ENCODE measurements around the gene OSBPL8.
"Not testable (repeated sequence)": the region's sequence is repeated elsewhere in the genome, so short reads cannot be mapped to it uniquely, and the experiment has no call there.

The OSBPL8 gene

DNA sequence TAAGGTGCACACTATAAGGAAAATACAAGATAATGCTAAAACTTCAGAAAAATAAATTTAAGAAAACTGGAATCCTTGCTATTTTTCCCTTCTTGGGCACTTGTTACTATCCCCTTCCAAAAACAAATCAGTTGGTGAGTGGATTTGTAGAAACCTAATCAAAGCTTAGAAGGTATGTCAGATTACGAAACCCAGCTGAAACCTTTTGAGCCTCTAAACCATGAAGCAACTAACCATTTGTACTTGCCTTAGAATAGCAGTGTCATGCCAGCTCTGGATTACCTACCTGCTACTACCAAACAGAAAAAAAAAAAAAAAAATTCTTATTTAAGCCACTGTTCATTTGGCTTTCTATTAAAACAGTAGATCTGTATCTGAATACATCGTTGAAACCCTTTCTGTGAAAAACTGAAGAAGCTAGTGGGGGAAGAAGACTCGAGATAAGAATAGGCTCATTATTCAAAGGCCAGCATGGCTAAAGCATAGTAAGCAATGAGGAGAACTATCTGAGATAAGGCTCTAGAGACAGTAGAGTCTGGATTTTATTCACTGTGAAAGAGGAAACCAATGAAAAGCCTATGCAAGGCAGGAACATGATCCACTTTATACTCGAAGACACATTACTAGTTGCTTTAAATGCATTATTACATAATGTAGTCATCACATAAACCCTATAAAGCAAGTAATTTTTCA, 30.2 kb downstream of the OSBPL8 start:
- DNase-seq (ENCODE audit: low read depth): no peak

DNA sequence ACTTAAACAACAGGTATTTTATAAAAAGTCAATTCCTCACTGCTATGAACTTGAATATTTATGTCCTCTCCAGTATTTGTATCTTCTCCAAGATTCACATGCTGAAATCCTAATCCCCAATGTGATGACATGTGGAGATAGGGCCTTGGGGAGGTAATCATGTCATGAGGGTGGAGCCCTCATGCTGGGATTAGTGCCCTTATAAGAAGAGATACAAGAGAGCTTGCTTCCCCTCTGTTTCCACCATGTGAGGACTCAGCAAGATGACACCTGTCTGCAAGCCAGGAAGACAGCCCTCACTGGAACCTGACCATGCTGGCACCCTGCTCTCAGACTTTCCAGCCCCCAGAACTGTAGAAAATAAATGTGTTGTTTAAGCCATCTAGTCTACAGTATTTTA, 36.2 kb downstream of the OSBPL8 start:
- DNase-seq (ENCODE audit: low read depth): no peak

DNA sequence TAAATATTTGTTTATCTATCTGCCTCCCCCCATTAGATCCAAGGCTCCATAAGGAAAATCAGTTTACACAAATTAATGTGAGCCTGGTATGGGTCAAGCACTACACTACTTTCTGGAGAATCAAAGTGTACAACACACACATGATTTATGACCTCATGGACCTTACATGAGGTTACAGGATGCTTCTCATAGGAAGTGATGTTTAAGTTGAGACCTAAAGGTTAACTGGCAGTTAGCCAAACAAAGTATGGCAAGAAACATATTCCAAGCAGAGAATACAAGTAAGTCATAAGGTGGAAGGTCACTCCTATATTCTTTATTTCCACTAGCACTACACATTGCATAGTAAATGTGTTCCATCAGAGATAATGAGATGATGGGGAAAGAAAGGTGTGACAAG, 39.2 kb downstream of the OSBPL8 start:
- no peak for DNase-seq (ENCODE audit: low read depth)

DNA sequence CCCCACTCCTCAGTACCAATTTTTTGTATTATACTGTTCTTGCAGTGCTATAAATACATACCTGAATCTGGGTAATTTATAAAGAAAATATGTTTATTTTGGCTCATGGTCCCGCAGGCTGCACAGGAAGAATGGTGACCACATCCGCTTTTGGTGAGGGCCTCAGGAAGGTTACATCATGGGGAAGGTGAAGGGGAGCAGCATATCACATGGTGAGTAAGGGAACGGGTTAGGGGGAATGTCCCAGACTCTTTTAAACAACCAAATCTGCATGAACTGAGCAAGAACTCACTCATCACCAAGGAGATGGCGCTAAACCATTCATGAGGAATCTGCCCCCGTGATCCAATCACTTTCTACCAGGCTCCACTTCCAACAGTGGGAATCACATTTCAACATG, 40.0 kb downstream of the OSBPL8 start:
- DNase-seq (ENCODE audit: low read depth): no peak

DNA sequence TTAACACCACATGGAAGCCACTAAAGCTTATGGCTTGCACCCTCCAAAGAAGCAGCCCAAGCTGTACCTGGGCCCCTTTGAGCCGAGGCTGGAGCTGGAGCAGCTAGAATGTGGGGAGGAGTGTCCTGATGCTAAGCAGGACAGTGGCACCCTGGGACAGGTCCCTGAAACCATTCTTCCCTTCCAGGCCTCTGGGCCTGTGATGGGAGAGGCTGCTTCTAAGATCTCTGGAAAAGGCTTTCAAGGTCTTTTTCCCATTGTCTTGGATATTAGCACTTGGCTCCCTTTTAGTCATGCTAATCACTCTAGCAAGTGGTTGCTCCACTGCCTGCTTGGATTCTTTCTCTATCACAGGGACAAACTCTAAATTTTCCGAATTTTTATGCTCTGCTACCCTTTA, 40.9 kb downstream of the OSBPL8 start:
- DNase-seq (ENCODE audit: low read depth): no peak

DNA sequence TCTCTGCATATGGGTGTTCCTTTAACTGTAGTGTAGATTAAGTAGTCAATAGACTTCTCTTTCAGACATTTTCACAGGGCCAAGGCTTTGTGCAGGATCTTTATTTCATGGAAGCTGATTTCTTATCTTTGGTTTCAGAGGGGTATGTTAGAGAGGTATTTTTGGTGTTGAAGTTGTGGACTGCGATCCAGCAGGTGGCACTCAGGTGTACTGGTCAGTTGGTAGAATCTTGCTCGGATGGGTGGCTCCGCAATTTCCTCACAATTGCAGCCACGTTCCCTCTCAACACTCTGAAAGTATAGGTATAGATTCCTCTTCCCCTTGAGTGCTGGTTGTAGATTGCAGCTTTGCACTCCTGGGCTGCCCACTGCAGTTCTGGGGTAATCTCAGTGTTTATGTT, 44.3 kb downstream of the OSBPL8 start:
- DNase-seq (ENCODE audit: low read depth): no peak

DNA sequence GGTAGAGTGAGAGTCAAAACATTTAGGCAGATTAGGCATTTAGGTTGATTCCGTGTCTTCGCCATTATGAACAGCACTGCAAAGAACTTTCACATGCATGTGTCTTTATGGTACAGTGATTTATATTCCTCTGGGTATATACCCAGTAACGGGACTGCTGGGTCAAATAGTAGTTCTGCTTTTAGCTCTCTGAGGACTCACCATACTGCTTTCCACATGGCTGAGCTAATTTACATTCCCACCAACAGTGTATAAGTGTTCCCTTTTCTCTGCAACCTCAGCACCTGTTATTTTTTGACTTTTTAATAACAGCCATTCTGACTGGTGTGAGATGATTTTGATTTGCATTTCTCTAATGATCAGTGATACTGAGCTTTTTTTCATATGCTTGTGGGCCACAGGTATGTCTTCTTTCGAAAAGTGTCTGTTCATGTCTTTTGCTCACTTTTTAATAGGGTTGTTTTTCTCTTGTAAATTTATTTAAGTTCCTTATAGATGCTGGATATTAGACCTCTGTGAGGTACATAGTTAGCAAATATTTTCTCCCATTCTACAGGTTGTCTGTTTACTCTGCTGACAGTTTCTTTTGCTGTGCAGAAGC, 48.4 kb downstream of the OSBPL8 start:
- not testable (repeated sequence) for DNase-seq (ENCODE audit: low read depth)

DNA sequence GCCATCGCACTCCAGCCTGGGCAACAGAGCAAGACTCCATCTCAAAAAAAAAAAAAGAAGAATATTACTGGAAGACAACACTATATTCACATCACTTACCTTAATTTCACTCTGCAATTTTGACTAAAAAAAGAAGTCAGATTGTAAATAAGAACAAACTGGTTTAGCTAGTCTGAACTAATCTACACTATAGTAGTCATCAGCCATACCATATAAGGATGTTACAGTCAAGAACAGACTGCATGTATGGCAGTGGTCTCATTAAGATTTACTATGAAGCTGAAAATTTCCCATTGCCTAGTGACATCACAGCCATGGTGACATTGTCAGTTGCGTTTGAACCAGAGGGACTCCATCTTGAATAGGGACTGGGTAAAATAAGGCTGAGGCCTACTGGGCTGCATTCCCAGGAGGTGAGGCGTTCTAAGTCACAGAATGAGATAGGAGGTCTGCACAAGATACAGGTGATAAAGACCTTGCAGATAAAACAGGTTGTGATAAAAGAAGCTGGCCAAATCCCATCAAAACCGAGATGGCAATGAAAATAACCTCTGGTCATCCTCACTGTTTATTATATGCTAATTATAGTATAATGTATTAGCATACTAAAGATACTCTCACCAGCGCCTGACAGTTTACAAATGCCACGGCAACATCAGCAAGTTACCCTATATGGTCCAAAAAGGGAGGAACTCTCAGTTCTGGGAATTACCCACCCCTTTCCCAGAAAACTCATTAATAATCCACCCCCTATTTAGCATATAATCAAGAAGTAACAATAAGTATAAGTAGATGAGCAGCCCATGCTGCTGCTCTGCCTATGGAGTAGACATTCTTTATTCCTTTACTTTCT, 51.2 kb downstream of the OSBPL8 start:
- no peak for DNase-seq (ENCODE audit: low read depth)

DNA sequence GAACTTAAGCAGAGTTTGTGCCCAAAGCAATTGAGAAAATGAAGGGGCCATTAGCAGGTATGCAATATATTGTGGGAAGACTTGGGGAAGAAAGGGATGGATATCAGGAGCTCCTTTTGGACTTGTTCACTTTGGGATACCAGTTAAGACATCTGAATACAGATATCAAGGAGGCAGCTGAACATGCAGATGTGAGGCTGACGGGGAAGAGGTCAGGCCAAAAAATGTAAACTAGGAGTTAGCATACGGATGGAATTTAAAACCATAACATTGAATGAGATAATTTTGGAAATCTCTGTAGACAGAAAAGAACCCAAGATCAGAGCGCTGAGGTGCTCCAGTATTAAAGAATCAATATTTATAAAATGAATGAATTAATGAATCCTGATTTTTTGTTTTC, 53.4 kb downstream of the OSBPL8 start:
- DNase-seq (ENCODE audit: low read depth): no peak

DNA sequence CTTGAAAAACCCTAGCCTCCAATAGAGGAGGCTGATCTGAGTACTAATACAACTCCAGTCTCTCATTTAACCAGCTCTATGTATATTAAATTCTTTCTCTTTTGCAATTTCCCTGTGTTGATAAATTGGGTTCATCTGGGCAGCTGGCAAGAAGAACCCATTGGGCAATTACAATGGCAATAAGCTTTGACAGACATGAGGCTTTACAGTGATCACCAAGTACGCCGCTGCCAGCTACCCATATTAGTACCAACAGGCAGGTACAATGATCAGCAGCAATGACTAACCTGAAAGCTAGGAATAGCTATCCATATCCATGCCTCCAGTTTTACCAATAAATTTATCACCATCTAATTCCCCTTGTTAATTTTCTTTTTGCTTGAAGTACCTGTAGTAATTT, 54.5 kb downstream of the OSBPL8 start:
- DNase-seq (ENCODE audit: low read depth): no peak

DNA sequence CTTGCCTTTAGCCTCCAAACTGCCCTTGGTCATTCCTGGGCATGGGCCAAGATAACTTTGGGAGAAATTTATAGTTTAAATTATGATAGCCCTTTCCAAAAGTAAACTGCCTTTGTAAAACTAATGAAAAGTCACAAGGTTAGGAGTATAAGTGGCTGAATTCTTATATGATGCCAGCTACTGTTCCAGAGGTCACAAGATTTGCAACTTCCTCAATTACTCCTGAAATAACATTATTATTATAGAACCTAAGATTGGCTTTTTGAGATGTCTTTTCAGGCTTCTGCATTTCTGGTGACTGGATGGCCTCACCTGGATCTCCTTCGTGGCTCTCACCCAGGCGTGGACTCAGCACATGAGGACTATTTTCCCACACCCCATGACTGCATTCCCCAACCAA, 55.0 kb downstream of the OSBPL8 start:
- no peak for DNase-seq (ENCODE audit: low read depth)

DNA sequence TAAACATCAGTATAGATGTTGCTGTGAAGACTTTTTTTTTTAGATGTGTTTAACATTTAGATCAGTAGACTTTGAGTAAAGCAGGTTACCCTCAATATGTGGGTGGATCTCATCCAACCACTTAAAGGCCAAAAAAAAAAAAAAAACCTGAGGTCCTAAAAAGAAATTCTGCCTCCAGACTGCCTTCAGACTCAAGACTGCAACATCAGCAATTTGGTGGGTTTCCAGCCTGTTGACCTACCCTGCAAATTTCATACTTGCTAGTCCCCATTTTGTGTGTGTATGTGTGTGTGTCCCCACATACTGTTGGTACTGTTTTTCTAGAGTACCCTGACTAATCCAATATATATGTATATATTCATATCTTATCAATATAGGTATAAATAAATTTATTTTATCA, 55.6 kb downstream of the OSBPL8 start:
- DNase-seq (ENCODE audit: low read depth): no peak

DNA sequence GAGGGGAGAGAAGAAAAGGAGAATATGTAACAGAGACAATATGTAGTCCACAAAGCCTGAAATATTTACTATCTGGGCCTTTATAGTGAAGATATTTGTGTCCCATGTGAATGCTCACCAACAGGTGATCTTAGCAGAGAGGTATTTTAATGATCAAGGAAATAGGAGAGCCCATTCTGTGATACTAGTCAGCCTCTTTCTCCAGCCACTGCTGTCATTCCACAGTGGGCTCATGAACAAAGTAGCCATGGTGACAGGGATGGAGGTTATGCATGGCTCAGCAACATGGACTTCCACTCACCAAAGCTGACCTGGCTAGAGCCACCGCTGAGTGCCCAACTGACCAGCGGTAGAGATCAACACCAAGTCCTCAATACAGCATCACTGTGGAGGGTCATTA, 58.2 kb downstream of the OSBPL8 start:
- no peak for DNase-seq (ENCODE audit: low read depth)

DNA sequence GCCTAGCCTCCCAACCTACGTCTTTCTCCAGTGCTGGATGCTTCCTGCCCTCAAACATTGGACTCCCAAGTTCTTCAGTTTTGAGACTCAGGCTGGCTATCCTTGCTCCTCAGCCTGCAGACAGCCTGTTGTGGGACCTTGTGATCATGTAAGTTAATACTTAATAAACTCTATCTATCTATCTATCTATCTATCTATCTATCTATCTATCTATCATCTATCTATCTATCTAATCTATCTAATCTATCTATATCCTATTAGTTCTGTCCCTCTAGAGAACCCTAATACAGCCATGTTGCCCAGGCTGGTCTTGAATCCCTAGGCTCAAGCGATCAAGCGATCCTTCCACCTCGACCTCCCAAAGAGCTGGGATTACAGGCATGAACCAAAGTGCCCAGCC, 60.4 kb downstream of the OSBPL8 start:
- DNase-seq (ENCODE audit: low read depth): not testable (repeated sequence)

DNA sequence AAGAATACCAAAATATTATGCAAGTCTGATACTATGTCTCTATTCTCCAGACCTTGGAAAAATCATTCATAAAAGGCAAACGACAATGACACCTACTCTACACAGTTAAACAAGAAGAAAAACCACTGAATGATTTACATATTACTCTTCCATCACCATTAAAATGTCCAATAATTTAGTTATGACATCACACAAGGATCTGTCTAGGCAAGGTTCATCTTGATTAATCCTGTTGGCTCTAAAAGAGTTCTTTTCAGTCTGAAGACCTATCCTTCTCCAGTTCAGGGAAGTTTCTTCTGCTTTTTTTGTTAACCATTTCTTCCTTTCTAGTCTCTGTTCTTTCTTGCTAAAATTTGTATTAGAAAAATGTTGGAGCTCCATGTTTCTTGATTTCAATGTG, 64.0 kb downstream of the OSBPL8 start:
- no peak for DNase-seq (ENCODE audit: low read depth)

DNA sequence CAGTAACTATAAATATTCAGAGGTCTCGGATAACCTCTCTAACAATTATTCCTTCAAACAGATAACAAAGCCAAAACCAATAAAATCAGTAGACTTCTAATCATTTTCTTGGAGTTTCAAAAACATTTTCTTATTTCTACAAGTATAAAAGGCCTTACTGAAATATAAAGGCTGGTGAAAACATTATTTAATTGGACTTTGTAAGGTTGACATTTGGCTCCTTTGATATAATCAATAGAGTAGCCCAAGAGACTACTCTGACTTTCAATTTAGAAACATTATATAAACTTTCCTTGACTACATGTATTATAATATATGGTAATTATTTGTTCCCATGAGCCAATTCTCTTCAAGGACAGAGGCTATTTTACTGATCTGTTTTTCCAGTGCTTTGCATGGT, 68.3 kb downstream of the OSBPL8 start:
- no peak for DNase-seq (ENCODE audit: low read depth)

DNA sequence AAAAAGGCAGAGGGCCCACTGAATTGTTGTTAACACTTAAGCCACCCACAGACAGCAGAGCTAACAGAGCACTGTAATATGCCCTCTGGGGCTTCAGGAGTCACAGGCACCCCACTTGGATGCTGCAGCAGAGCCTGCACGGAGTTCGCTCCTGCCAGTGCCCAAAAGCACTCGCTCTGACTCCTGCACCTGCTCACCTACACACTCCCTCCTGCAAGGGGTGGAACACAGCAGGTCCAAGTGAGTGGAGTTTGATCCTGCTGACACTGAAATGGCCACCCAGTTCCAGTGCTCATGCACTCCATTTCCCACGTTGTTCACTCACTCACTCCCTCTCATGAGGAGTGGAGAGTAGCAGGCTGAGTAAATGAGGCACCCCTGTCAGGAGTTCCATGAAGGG, 68.8 kb downstream of the OSBPL8 start:
- no peak for DNase-seq (ENCODE audit: low read depth)

DNA sequence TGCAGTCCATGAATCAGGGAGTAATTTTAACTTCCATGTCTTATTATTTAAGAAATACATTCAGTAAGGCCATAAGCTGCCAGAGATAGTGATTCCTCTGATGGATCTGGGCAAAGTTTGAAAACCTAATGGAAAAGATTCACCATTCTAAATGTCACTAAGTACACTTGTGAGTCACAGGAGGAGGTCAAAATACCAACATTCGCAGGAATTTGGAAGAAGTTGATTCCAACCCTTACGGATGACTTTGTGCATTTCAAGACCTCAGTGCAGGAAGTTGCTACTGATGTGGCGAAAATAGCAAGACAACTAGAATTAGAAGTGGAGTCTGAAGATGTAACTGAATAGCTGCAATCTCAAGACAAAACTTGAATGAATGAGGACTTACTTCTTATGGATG, 69.8 kb downstream of the OSBPL8 start:
- no peak for DNase-seq (ENCODE audit: low read depth)

DNA sequence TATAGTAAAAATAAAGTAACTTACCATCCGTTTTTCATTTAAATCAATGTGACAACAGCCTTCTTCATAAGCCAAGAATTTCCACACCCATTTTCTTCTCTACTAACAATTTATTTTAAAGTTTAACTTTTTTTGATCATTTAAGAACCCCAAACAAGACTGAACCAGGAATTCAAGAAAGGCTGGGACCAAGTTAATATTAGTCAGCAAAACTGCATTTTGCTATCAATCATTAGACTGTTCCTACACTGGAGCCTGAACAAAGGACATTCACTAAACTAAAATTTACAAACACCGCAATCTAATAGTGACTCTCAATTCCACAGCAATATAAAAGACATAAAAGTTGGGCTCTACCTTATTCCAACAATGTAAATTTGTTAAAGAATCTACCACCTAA, 73.6 kb downstream of the OSBPL8 start:
- DNase-seq (ENCODE audit: low read depth): no peak

DNA sequence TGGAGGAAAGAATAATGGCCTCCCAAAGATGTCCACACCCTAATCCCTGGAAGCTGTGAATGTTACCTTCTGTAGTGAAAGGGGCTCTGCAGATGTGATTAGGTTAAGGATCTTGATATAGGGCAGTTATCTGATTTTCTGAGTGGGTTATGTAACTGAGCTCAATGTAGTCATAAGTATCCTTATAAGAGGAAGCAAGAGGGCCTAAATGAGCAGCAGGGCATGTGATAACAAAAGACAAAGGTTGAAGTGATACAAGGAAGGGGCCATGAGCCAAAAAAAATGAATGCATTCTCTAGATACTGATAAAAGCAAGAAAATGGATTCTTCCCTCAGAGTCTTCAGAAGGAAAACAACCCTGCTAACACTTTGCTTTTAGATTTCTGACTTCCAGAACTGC, 78.8 kb downstream of the OSBPL8 start:
- no peak for DNase-seq (ENCODE audit: low read depth)

DNA sequence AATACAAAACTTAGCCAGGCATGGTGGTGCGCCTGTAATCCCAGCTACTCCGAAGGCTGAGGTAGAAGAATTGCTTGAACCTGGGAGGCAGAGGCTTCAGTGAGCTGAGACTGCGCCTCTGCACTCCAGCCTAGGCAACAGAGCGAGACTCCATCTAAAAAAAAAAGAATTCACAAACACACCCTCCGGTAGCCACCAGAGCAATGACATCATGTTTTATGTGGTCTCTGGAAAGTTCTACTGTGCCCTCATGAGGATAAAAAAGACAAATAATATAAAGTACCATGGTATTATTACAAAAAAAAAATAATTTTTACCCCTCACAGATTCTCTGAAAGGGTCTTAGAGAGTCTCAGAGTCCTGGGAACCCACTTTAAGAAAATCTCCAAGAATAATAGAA, 81.5 kb downstream of the OSBPL8 start:
- DNase-seq (ENCODE audit: low read depth): no peak

DNA sequence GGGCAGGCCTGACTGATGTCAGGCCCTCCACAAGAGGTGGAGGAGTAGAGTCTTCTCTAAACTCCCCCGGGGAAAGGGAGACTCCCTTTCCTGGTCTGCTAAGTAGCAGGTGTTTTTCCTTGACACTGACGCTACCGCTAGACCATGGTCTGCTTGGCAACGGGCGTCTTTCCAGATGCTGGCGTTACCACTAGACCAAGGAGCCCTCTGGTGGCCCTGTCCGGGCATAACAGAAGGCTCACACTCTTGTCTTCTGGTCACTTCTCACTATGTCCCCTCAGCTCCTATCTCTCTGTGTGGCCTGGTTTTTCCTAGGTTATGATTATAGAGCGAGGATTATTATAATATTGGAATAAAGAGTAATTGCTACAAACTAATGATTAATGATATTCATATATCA, 86.7 kb downstream of the OSBPL8 start:
- not testable (repeated sequence) for DNase-seq (ENCODE audit: low read depth)

DNA sequence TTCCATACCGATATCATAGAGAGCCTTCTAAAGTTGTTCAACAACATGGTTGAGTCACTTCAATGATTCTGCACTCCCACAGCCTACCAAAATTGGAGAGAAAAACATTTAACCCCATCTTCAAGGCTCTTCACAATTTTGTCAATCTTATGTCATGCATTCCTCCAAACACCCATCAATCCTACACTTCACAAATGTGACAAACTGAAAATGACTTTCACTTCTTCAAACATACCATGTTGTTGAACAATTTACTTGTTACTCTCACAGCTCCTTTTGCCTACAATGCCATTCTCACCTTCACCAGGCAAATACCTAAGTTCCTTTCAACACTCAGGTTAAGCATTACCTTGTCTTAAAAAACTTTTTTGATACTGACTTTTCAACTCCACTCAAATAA, 88.0 kb downstream of the OSBPL8 start:
- DNase-seq (ENCODE audit: low read depth): no peak

Measured in T follicular helper cell (primary cell).